Measurements from ENCODE around the gene ITIH5.

The ITIH5 gene

GRCh38 chr10:7511612-7512011 is 155.2 kb downstream of the ITIH5 start:
- H3K4me3 ChIP-seq (ENCODE audit: low read depth, low read length) = no peak overlapping the region
- TF ChIP-seq CTCF (IDR thresholded peaks at IDR 0.05; ENCODE audit: borderline replicate concordance, insufficient read depth, low read depth, low read length) = no peak

All from GM12875 (cell line).